Activated T-cell treated with anti-CD3 and anti-CD28 coated beads for 1 hour (primary cell): ENCODE measurements around the gene PRRT3.
"Not testable (repeated sequence)": the region's sequence is repeated elsewhere in the genome, so short reads cannot be mapped to it uniquely, and the experiment has no call there.

ENCODE experiments used
- DNase-seq: peaks from one replicate; pipeline ENCODE4 v3.0.0-alpha.2; 2020; ENCODE audit warnings: low read depth

PRRT3 gene

DNA sequence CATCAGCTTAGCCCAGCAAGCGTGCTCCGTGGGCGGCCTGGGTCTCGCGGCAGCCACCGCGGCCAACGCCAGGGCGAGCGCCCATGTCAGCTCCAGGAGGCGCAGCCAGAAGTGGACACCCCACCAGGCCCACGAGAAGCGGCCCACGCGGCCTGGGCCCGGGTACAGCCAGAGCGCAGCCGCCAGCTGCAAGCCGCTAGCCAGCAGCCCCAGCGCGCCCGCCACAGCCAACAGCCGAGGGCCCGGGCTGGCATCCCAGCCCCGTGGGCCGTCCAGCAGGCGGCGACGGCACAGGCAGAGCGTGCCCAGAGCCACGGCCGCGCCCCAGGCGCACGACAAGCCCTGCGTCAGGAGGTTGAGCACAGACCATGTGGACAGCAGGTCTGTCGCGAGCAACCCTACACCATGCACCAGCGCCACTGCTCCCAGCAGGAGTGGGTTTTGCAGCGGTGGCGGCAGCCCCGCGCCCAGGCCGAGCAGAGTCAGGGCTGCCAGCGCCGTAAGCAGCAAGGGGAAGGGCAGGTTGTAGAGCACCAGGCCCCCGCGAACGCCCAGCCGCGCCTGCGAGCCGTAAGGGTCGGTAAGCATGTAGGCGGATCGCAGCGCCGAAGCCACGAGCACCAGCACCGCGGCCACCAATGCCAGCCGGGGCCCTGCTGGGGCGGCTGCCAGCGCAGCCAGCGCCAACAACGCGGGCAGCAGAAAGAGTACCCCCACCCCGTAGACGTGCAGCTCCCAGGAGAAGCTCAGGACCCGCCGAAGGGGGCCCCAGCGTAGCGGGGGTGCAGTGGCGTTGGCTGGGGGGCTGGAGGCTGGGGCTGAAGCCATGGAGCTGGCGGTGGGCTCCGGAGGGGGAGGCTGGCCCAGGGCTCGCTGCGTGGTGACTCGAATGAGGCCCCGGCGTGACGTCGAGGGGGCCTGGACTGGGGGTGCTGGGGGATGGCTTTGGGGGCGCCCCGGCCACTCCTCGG, 4.9 kb downstream of the PRRT3 start:
- DNase-seq, result no peak

DNA sequence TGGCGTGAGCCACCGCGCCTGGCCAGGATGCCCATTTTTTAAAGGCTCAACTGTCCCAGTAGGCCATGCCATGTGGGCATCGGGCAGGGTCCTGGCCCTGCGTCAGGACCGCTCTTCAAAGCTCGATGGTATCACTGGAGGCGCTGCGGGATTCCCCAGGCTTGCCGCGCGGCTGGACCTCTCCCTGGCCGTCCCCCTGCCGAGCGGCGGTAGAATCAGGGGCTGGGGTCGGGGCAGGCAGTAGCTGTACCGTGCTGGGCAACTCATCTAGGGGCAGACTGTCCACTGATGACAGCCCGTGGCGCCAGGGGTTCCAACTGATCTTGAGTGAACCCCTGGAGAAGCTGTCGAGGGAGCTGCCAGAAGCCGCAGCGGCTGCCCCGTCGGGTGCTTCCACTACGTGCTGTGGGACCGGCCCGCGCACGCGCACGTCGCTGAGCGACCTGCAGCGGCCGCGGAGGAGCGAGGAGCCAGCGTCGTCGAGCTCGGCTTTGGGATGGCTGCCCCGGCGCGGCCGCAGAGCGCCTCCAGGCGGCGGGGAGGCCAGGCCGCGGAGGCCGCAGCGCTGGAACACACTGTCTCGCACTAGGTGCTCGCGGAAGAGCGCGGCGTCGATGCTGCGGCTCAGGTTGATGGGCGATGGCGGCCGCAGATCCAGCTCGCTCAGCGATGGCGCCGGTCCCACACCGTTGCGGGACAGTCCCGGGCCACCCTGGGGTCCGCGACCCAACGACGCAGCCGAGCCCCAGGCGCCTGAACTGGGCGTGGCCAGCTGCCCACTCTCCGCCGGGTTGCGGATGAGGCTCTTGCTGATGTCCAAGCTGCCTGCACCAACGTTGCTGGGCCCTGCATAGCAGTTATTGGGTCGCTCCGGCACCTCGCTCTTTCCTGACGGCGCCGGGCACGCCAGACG, 5.8 kb downstream of the PRRT3 start:
- peak; percentile 68 for DNase-seq

DNA sequence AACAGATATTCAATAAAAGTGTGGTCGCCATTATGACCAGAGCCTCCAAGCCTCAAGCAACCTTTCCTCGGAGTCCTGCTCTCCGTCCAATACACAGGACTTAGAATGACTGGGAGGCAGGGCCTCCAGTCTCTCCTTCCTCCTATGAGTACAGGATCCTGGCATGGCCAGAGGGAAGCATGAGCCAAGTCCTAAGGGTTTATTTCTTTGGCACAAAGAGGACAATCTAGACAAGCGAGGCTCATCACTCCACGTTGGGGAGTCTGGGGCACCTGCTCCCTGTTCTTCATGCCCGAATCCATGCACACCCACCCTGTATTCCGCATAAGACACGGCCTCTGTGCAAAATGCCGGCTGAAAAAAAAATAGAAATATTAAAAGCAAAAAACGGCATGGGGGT, 6.8 kb downstream of the PRRT3 start:
- no peak for DNase-seq

DNA sequence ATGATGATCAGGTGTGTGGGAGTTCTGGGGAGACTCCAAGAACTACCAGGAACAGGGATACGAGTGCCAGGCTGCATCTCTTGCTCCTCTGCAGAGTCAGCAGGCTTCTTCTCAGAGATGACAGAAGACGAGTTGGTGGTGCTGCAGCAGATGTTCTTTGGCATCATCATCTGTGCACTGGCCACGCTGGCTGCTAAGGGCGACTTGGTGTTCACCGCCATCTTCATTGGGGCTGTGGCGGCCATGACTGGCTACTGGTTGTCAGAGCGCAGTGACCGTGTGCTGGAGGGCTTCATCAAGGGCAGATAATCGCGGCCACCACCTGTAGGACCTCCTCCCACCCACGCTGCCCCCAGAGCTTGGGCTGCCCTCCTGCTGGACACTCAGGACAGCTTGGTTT, 7.9 kb downstream of the PRRT3 start:
- no peak for DNase-seq

DNA sequence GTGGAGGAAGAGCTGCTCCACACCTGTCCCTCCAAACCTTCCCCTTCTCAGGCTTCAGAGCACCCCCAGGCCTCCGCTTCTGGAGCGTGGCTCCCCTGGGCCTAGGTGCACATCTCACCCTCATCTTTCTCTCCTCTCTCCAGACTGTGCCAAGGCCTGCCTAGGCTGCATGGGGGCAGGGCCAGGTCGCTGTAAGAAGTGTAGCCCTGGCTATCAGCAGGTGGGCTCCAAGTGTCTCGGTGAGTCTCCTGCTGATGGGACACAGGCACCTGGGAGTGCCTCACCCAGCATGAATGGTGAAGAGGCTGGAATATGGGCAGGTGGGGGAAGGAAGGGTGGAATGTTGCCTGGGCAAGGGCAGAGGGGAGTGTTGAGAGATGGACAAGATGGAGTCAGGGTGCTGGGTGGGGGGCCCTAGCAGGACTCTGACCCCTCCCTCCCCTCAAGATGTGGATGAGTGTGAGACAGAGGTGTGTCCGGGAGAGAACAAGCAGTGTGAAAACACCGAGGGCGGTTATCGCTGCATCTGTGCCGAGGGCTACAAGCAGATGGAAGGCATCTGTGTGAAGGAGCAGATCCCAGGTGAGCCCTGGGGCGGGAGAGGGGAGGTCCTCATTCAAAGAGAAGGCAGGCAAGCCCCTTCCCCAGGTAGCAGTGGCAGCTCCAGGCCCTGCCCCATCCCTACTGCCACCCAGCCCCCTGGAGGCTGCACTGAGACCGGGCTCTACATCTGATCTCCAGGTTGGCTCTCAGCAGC, 9.1 kb downstream of the PRRT3 start:
- no peak for DNase-seq

DNA sequence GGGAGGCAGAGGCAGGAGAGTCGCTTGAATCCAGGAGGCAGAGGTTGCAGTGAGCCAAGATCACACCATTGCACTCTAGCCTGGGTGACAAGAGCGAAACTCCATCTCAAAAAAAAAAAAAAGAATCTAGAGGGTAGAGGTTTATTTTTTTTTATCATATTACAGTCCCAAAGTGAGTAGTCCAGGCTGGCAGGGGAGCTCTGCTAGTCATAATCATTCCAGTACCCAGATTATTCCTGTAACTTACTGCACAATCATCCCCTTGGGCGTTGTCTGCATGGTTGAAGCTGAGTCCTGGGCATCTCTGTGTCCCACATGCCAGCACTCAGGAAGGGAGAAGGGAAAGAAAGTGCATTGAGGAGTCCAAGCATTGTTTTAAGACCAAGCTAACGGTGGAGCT, 10.0 kb downstream of the PRRT3 start:
- DNase-seq, result no peak

DNA sequence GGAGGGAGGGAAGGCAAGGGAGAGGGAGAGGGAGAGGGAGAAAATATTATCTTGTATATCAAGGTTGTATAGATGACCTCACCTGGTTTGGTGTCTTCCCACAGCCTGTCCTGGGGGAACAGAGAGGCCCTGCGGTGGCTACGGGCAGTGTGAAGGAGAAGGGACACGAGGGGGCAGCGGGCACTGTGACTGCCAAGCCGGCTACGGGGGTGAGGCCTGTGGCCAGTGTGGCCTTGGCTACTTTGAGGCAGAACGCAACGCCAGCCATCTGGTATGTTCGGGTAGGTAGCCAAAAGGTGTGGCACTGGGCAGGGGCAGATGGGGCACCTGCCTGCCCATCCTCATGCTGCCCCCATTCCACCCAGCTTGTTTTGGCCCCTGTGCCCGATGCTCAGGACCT, 11.5 kb downstream of the PRRT3 start:
- no peak for DNase-seq

DNA sequence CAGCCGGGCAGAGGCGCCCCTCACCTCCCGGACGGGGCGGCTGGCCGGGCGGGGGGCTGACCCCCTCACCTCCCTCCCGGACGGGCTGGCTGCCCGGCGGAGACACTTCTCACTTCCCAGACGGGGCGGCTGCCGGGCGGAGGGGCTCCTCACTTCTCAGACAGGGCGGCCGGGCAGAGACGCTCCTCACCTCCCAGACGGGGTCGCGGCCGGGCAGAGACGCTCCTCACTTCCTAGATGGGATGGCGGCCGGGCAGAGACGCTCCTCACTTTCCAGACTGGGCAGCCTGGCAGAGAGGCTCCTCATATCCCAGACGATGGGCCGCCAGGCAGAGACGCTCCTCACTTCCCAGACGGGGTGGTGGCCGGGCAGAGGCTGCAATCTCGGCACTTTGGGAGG, 12.3 kb downstream of the PRRT3 start:
- not testable (repeated sequence) for DNase-seq

DNA sequence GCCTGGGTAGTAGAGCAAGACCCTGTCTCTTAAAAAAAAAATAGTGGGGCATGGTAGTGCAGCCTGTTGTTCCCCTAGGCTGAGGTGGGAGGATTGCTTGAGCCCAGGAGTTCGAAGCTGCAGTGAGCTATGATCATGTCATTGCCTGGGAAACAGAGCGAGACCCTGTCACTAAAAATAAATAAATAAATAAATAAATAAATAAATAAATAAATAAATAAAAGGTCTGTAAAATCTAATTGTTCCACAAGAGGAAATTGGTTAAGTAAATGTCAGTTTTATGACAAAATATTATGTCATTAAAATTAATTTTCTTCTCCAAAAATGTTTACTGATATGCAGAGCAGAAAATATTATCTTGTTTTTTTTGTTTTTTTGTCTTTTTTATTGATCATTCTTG, 13.2 kb downstream of the PRRT3 start:
- DNase-seq, result no peak

DNA sequence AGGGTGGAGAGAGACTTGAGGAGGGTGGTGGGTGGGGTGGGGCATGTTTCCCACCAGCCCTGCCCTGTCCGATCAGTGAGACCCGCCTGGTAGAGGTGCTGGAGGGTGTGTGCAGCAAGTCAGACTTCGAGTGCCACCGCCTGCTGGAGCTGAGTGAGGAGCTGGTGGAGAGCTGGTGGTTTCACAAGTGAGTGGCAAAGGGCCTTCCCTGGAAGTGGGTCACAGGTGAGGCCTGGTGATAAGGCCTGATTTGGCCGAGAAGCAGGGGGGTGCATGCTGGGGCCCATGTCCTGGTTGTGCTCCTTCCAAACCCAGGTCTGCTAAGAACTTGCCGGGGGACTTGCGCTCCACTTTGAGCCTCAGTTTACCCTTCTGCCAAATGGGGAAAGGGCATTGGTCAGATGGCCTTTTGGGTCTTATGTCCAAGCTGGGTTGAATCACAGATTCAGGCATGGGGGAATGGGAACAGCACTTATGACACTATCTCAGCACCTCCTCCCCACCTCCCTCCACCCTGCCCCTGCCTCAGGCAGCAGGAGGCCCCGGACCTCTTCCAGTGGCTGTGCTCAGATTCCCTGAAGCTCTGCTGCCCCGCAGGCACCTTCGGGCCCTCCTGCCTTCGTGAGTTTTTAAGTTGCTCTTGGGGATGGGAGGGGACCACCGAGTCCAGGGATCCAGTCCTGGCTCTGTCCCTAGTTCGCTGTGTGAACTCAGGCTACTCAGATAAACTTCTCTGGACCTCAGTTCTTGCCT, 14.5 kb downstream of the PRRT3 start:
- no peak for DNase-seq

DNA sequence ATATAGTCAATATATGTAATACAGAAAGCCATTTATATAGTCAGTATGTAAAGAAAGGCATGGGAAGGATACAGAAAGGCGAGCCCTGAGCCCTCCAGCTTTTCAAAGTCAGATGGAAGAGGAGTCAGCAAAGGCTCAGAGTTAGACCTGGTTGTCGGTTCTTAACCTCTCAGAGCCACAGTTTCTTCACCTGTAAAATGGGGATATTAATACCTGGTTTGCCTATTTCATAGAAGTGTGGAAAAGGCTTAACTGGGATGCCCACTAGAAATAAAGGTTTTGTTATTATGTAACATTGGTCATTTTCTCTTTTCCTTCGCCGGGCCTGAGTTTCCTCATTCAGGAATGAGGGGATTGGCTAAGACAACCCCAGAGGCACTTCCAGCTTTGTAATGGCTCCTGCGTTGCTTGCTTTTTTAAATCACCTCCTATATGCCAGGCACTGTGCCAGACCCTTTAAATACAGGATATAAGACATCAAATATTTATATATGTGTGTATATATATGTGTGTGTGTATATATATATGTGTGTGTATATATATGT, 16.2 kb downstream of the PRRT3 start:
- DNase-seq, result no peak

DNA sequence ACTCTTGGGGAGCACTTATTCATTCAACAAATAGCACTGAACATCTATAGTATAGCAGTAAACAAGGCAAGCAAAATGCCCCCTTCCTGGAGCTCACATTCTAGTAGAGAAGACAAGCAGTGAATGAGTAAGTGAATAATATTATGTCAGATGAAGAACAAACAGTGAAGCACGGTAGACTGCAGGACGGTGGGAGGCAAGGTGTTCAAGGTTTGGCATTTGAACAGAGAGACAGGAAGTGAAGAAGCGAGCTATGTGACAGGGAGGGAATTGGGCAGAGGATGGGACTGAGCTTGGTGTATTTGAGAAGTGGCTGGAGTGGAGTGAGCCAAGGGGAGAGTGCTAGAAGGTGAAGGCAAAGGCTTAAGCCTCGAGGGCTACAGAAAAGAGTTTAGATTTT, 17.2 kb downstream of the PRRT3 start:
- no peak for DNase-seq

DNA sequence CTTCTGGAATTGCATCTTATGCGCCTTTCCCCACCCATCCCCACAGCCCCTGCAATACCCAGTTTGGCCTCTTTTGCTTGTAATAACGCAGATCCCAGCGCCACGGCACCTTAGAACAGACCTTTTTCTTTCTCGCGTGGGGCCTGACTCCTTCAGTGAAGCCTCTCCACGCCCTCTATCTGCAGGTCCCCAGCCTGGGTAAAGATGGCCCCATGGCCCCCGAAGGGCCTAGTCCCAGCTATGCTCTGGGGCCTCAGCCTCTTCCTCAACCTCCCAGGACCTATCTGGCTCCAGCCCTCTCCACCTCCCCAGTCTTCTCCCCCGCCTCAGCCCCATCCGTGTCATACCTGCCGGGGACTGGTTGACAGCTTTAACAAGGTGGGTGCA, 18.0 kb downstream of the PRRT3 start:
- no peak for DNase-seq

DNA sequence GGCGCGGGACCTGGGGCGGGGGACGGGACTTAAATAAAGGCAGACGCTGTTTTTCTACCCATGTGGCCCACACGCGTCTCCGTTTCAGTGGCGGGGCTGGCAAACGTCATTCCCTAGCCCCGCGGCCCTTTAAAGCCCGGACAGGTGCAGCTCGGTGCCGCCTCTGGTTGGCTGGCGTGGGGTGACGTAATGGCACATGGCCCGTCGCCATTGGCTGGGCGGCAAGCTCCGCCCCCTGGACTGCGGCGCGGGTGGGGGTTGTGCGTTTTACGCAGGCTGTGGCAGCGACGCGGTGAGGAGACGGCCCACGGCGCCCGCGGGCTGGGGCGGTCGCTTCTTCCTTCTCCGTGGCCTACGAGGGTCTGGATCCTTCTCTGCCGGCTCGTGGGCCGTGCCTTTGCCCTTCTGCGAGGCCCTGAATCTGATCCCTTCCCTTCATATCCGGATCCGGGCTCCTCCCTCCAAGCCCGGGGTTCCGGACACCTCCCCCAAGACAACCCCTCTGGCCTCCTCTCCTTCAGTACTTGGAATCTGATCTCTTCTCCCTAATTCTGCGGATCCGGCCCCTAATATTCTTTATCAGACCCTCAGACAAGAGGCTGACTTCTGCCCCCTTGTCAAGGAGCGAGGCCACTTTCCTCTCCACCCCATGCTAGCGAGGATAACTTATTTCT, 18.5 kb downstream of the PRRT3 start, which contains the start of gene CRELD1:
TSS of gene CRELD1 (plus strand) at position 274 of the 674 bp plus-strand sequence. CDS start 605 bp downstream, outside the sequence.
- peak; percentile 95 for DNase-seq

DNA sequence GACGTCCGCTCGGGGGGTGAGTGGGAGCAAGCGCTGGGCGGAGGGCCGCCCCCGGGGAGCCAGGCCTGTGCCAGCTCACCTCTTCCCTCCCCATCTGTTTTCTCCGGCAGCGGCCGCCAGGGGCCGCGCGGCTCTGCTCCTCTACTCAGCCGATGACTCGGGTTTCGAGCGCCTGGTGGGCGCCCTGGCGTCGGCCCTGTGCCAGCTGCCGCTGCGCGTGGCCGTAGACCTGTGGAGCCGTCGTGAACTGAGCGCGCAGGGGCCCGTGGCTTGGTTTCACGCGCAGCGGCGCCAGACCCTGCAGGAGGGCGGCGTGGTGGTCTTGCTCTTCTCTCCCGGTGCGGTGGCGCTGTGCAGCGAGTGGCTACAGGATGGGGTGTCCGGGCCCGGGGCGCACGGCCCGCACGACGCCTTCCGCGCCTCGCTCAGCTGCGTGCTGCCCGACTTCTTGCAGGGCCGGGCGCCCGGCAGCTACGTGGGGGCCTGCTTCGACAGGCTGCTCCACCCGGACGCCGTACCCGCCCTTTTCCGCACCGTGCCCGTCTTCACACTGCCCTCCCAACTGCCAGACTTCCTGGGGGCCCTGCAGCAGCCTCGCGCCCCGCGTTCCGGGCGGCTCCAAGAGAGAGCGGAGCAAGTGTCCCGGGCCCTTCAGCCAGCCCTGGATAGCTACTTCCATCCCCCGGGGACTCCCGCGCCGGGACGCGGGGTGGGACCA, 19.2 kb downstream of the PRRT3 start:
- peak; percentile 80 for DNase-seq

DNA sequence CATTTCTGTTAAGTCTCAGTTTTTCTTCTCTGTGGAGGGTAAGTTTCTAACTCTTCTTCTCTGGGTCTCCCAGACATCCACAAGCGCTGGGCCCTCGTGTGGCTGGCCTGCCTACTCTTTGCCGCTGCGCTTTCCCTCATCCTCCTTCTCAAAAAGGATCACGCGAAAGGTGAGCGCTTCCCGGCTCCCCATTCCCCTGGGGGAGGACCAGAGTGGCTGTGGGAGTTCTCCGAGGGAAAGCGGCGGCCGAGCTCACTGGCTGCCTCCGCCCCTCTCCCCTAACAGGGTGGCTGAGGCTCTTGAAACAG, 19.7 kb downstream of the PRRT3 start:
- no peak for DNase-seq

DNA sequence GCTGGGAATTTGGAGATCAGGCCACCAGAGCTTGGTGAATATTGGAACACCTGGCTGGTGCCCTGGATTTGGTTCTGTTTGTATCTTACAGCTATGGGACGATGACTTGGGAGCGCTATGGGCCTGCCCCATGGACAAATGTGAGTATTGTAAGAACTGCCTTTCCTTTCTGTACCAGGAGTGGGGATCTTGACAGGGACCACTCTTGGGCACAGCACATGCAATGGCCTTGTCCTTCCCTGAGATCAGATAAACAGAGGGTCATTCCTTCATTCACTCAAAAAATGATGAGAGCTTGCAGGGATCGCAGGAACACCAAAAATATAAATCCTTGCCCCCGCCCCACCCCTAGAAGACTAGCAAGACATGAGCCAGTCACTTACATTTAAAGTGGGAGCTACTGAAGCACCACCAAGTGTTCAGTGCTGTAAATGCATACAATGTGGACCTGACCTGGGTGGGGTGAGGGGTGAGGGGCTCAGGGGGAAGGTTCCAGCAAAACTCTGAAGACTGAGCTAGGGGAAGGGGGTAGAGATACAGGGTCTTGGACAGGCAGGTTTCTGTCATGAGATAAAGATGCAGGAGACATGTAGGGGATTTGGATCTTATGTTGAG, 21.3 kb downstream of the PRRT3 start:
- no peak for DNase-seq

DNA sequence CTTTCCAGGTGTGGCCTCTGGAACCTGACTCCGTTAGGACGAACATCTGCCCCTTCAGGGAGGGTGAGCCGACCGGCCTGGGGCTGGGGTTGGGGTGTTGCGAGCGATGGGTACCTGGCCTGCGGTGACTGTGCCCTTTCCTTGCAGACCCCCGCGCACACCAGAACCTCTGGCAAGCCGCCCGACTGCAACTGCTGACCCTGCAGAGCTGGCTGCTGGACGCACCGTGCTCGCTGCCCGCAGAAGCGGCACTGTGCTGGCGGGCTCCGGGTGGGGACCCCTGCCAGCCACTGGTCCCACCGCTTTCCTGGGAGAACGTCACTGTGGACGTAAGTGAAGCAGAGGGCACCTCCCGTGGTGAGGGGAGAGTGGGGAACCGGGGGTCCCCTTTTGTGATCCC, 24.1 kb downstream of the PRRT3 start:
- no peak for DNase-seq

DNA sequence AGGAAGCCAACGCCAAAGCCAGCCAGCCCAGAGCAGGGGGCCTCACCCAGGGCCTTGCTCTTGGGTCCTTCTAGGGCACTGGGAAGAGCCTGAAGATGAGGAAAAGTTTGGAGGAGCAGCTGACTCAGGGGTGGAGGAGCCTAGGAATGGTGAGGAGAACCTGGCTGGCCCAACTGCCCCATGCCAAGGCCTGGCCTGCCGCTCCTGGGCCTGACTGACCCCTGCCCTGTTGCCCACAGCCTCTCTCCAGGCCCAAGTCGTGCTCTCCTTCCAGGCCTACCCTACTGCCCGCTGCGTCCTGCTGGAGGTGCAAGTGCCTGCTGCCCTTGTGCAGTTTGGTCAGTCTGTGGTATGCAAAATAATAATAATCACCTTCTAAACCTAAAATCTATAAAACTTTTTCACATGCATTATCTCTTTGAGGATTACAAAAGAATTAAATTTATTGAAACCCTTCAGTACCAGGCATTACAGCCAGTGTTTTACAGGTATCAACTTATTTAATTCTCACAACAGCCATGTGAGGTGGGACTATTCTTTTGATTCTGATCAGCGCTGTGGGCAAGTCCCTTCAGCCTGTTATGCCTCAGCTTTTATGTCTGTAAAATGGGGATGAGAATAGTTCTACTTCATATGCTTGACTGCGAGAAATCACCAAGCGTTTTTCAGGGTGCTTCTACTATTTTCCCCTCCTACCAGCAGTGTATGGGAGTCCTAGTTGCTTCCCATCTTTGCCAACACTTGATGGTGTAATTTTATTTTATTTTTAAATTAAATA, 33.8 kb downstream of the PRRT3 start:
- no peak for DNase-seq
